Fibroblast of the aortic adventitia (primary cell): ENCODE measurements around the gene CD47. TPM values are rescaled to one million over a fixed set of nuclear protein-coding genes. Genes with fewer than 3 reads are reported as not detected.

Experiments
- DNase-seq: peaks from one replicate; pipeline ENCODE4 v3.0.0-alpha.2; 2010; ENCODE audit warnings: low read depth
- H3K4me3 ChIP-seq: 2 replicates; pipeline ENCODE4 v1.5.1; 2011; ENCODE audit warnings: low read depth, mild to moderate bottlenecking, control low read depth, low read length, moderate library complexity
- total RNA-seq: library from RNA; depleted of rRNA; stranded (reverse); fragments of >200 nt; gene quantifications from 2 replicates; pipeline ENCODE4 v1.2.3, GENCODE V29; 2012; ENCODE audit warnings: low replicate concordance
- TF ChIP-seq, protein P1 (sequence below): IDR thresholded peaks from 2 replicates; pipeline ENCODE4 v1.5.1; 2011; ENCODE audit warnings: mild to moderate bottlenecking, low read length, control low read depth, inconsistent platforms; ENCODE audit not compliant: insufficient read depth

The CD47 gene
- total RNA-seq, 1 donor = 113 TPM

DNA sequence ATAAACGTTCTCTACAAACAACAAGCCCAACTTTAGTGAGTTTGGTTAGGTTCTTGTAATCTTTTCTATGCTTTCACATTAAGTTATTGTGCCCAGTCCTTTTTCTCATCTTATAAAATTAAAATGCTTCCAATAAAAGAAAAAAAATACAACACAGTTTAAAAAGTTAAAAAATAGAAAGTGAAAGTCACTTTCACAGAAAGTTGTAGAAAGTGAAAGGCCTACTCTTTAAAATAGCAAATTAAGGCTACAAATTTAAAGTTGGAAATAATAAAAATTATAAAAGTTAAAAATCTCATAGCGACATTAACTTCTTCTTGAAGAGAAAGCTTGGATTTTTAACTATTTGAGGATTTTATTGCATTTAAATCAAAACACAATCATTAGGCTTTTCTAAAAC lies 35.9 kb downstream of the CD47 start:
- TF ChIP-seq, protein P1, sequence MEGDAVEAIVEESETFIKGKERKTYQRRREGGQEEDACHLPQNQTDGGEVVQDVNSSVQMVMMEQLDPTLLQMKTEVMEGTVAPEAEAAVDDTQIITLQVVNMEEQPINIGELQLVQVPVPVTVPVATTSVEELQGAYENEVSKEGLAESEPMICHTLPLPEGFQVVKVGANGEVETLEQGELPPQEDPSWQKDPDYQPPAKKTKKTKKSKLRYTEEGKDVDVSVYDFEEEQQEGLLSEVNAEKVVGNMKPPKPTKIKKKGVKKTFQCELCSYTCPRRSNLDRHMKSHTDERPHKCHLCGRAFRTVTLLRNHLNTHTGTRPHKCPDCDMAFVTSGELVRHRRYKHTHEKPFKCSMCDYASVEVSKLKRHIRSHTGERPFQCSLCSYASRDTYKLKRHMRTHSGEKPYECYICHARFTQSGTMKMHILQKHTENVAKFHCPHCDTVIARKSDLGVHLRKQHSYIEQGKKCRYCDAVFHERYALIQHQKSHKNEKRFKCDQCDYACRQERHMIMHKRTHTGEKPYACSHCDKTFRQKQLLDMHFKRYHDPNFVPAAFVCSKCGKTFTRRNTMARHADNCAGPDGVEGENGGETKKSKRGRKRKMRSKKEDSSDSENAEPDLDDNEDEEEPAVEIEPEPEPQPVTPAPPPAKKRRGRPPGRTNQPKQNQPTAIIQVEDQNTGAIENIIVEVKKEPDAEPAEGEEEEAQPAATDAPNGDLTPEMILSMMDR = no peak
- H3K4me3 ChIP-seq = no peak overlapping the region
- DNase-seq = no peak

DNA sequence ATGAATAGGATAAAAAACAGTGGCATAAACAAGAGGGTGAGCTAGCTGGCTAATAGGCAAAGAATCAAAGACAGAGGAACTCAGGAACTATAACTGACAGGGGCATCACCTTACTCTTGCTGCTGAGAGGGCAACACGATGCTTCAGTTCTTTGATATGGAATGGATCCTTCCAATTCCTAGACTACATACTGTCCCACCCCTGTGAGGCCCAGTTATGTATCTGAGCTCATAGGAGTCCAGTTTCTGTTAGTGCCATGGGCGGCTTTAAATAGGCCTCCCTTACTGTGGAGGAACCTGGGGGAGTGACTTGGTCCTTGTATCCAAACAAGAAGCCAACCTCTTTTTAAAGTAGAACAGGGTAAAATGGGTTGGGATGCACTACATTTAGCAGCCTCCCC lies 37.3 kb downstream of the CD47 start:
- H3K4me3 ChIP-seq = no peak overlapping the region
- TF ChIP-seq, protein P1 = no peak
- DNase-seq = no peak

DNA sequence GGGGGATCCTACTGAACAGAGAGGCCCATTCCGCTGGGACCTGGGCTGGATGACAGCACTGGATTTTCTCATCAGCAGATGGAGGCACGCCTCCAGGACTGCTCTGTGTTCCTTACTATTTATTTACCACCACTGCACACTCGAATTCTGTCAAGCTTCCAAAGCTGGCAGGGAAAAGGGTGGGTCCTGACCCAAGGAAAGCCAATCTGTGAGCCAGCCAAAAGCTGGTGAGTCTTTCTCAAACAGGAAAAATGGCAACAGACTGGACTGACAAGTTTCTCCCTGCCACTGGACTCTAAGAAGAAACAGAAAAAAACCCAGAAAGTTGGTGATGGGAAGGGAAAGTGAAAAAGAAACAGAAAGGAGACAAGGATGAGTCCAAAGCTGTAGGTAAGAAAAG lies 37.8 kb downstream of the CD47 start:
- no peak for DNase-seq
- TF ChIP-seq, protein P1 = no peak
- no peak overlapping the region for H3K4me3 ChIP-seq

DNA sequence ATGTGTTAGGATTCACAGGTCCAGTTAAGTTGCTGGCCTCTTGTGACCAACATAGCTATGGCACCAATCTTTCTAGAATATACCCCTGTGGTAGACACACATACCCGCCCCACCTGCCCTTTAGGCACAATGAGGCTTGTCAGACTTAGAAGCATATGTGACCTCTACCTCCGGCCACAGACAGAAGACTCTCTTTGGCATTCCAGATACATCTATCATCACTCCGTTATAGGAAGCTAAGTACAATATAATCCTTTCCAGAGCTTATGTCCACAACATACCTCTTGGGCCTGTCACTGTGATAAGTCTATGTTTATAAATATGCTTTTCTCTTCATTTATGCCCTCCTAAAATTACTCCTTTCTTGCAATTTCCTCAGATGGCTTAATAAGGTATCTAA lies 39.8 kb downstream of the CD47 start:
- TF ChIP-seq, protein P1 = no peak
- H3K4me3 ChIP-seq = no peak overlapping the region
- no peak for DNase-seq

DNA sequence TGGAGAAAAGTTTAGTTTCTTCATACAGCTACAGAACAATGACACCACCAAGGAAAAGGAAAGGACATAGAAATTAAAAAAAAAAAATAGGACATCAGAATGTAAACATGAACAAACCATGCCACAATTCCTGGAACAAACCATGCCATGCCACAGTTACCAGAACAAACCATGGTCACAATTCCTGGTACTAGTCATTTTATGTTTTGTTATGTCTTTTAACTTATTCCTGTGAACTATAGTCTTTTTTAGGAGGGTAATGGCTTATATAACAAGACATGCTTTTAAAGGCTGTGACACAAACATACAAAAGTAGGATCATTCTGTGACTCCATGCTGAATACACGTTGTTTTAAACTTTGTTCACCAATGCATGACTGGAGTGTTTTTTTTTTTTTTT lies 42.8 kb downstream of the CD47 start:
- no peak overlapping the region for H3K4me3 ChIP-seq
- TF ChIP-seq, protein P1 = no peak
- no peak for DNase-seq

DNA sequence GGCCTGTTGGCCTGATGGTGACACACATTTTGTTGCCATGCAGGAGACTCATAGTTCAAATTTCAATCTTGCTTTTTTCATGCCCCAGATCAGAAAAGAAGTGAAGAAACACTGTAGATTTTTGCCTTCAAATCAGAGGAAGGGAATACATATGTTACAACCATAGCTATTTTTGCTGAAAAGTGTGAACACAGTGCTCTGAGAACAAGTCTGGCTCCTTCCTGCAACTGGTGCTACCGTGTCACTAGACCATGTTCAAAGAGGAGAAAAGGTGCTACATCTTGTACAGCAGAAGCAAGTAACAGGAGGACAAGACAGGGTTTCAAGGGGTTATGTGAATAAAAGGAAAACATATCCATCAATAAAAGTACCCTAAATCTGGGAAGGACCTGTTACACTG lies 44.6 kb downstream of the CD47 start:
- H3K4me3 ChIP-seq = no peak overlapping the region
- no peak for DNase-seq
- TF ChIP-seq, protein P1 = no peak

DNA sequence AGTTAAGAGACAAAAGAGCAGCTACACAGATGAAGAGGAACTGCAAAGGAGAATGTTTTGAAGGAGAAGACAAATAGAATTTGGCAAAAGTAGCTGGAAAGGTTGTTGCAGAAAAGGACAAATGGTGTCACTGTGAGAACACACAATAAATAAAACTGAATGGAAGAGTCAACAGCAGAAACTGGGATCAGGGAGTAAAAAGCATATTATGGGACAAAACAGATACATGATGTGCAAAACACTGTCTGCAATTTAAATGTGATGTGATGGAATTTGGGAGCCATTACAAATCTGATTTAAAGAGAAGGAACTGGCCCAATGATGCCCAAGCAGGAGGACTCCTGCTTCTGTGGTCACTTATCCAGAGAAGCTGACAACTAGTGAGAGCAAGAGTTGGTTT lies 46.1 kb downstream of the CD47 start:
- no peak overlapping the region for H3K4me3 ChIP-seq
- TF ChIP-seq, protein P1 = no peak
- DNase-seq = no peak
